ENCODE measurements around the gene HSPB6.
"Not testable (repeated sequence)": the region's sequence is repeated elsewhere in the genome, so short reads cannot be mapped to it uniquely, and the experiment has no call there.

HSPB6 gene

GRCh38 chr19:35731779-35732405 is 24.9 kb downstream of the HSPB6 start:
- DNase-seq (ENCODE audit: low read depth in 2 of 2): no peak

GRCh38 chr19:35731353-35731752 is 25.5 kb downstream of the HSPB6 start:
- no peak for DNase-seq (ENCODE audit: low read depth in 2 of 2)

- no peak for DNase-seq (ENCODE audit: low read depth in 2 of 2)
These were observed 26.5 kb downstream of the HSPB6 start for GRCh38 chr19:35730326-35730725.

GRCh38 chr19:35729763-35730162 is 27.1 kb downstream of the HSPB6 start:
- no peak for DNase-seq (ENCODE audit: low read depth in 2 of 2)

- no peak for DNase-seq (ENCODE audit: low read depth in 2 of 2)
These were observed 27.8 kb downstream of the HSPB6 start for GRCh38 chr19:35729021-35729420.

GRCh38 chr19:35727956-35728706 is 28.7 kb downstream of the HSPB6 start:
- no peak for DNase-seq (ENCODE audit: low read depth in 2 of 2)

GRCh38 chr19:35727053-35727955 is 29.5 kb downstream of the HSPB6 start:
- DNase-seq (ENCODE audit: low read depth in 2 of 2): no peak

GRCh38 chr19:35725216-35725861 is 31.5 kb downstream of the HSPB6 start:
- DNase-seq (ENCODE audit: low read depth in 2 of 2): no peak

GRCh38 chr19:35724560-35724959 is 32.3 kb downstream of the HSPB6 start:
- no peak for DNase-seq (ENCODE audit: low read depth in 2 of 2)

GRCh38 chr19:35724132-35724531 is 32.7 kb downstream of the HSPB6 start:
- DNase-seq (ENCODE audit: low read depth in 2 of 2): not testable (repeated sequence)

GRCh38 chr19:35723671-35724070 is 33.2 kb downstream of the HSPB6 start:
- DNase-seq (ENCODE audit: low read depth in 2 of 2): no peak

GRCh38 chr19:35722897-35723296 is 33.9 kb downstream of the HSPB6 start:
- DNase-seq (ENCODE audit: low read depth in 2 of 2): no peak

- DNase-seq (ENCODE audit: low read depth in 2 of 2): no peak
These were observed 34.4 kb downstream of the HSPB6 start for GRCh38 chr19:35722461-35722860.

GRCh38 chr19:35721374-35721773 is 35.5 kb downstream of the HSPB6 start:
- DNase-seq (ENCODE audit: low read depth in 2 of 2): no peak

- no peak for DNase-seq (ENCODE audit: low read depth in 2 of 2)
These were observed 36.2 kb downstream of the HSPB6 start for GRCh38 chr19:35720648-35721047.

GRCh38 chr19:35720163-35720524 is 36.7 kb downstream of the HSPB6 start:
- DNase-seq (ENCODE audit: low read depth in 2 of 2): no peak

GRCh38 chr19:35719402-35720162 is 37.2 kb downstream of the HSPB6 start:
- no peak for DNase-seq (ENCODE audit: low read depth in 2 of 2)

- DNase-seq (ENCODE audit: low read depth in 2 of 2): peak in 1 of 2 experiments; percentile 62
These were observed 38.3 kb downstream of the HSPB6 start for GRCh38 chr19:35718345-35719041.

GRCh38 chr19:35717665-35718344 is 39.0 kb downstream of the HSPB6 start, which contains the start of gene KMT2B:
Gene KMT2B, plus strand, starts transcription at chr19:35718003. Its CDS starts 16 bp downstream, at chr19:35718019.
- no peak for DNase-seq (ENCODE audit: low read depth in 2 of 2)
